C4-2B (cell line): ENCODE results near the gene ZNF724.
"Not testable (repeated sequence)": the region's sequence is repeated elsewhere in the genome, so short reads cannot be mapped to it uniquely, and the experiment has no call there.

Source experiments
- H3K27ac ChIP-seq: fragments of 450-650 bp; 2 replicates; pipeline ENCODE4 v1.5.1; 2017
- ZFX ChIP-seq: fragments of 450-650 bp; IDR thresholded peaks from 2 replicates; pipeline ENCODE4 v1.6.1; 2017
- TF ChIP-seq, protein P1 (sequence below): fragments of 450-650 bp; conservative IDR thresholded peaks from 2 replicates; pipeline ENCODE4 v1.5.1; 2017; ENCODE audit warnings: mild to moderate bottlenecking

The ZNF724 gene

DNA sequence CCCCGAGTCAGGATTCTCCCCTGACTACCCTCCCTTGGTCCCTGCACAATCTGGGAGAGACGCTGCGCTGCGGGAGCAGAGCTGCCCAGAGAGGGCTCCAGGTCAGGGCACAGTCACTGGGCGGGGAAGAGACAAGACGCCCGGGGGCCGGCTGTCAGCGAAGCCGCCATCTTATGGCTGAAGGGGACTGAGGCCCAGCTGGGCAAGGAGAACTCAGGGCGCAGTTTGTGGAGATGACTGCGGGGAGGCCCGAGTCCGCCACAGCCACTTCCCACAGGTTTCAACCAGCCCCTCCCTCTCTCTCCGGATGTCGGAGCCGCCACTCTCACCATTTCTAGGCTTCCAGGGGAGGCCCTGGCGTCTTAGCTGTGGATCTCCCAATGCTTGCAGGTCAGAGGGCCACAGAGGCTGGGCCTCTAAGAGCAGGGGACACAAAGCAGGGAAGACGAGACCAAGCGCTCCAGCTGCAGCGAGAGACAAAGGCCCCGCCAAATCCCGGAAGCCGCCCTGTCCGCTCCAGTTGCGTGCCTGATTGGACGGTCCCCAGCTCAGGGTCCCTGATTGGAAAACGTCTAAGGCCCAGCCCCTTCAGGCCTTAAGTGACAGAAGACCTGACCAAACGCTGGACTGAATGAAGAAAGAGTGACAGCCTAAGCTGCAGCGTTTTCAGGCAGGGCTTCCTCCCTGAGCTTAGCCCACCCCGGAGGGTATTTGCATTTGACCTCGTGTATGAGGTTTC is at the start of gene ZNF724:
ZNF724 (minus strand) TSS at position 484 of the 739 bp plus-strand sequence; CDS start at position 332, 152 bp downstream.
- TF ChIP-seq, protein P1, sequence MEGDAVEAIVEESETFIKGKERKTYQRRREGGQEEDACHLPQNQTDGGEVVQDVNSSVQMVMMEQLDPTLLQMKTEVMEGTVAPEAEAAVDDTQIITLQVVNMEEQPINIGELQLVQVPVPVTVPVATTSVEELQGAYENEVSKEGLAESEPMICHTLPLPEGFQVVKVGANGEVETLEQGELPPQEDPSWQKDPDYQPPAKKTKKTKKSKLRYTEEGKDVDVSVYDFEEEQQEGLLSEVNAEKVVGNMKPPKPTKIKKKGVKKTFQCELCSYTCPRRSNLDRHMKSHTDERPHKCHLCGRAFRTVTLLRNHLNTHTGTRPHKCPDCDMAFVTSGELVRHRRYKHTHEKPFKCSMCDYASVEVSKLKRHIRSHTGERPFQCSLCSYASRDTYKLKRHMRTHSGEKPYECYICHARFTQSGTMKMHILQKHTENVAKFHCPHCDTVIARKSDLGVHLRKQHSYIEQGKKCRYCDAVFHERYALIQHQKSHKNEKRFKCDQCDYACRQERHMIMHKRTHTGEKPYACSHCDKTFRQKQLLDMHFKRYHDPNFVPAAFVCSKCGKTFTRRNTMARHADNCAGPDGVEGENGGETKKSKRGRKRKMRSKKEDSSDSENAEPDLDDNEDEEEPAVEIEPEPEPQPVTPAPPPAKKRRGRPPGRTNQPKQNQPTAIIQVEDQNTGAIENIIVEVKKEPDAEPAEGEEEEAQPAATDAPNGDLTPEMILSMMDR = no peak
- TF ChIP-seq ZFX = peak; percentile 45; the same call in 1 of the 2 replicates

DNA sequence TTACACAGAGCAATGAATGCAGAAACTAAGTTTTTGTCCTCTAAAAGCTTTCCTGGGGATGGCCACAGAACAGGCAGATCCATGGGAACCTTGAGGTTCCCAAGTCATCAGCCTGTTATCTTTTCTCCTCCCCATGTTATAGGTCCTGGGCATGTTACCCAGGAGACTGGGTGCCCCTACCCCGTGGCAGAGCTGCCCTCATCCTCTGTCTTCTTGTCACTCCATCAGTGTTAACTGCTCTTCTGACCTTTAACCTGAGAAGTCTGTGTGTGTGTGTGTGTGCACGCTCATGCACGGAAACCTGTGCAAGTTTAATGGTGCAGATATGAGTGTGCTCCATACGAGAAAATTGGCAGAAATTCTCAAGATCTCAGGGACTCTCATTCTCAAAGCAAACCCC is 43.9 kb upstream of the ZNF724 start:
- no peak overlapping the region for H3K27ac ChIP-seq
- no peak for TF ChIP-seq ZFX
- TF ChIP-seq, protein P1 = no peak

More for the DNA sequence above, at the start of gene ZNF724:
- peak within 1 kb of the TSS; percentile 58 for H3K27ac ChIP-seq

DNA sequence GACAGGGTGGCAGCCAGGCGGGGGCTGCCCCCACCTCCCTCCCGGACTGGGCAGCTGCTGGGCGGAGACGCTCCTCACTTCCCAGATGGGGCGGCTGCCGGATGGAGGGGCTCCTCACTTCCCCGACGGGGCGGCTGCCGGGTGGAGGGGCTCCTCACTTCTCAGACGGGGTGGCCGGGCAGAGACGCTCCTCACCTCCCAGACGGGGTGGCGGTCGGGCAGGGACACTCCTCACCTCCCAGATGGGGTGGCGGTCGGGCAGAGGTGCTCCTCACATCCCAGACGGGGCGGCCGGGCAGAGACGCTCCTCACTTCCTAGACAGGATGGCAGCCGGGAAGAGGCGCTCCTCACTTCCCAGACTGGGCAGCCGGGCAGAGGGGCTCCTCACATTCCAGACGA is 39.8 kb upstream of the ZNF724 start:
- H3K27ac ChIP-seq = not testable (repeated sequence)

DNA sequence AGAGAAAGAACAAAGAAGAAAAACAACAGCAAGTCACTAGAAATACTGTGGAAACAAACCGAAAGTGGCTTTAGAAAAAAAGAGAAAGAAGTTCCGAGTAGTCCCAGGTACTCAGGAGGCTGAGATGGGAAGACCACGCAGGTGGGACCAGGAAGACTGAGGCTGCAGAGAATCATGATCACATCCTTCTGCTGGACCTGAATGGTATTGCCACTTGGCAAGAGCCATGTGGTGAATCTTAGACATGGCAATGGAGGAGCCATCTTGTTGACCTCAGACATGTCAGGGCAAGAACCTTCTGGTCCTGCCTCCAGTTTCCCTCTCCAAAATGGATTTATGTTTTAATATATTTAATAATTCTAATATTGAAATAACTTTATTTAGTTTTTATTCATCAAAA is 37.4 kb upstream of the ZNF724 start:
- no peak for TF ChIP-seq ZFX
- TF ChIP-seq, protein P1 = no peak
- H3K27ac ChIP-seq = no peak overlapping the region

DNA sequence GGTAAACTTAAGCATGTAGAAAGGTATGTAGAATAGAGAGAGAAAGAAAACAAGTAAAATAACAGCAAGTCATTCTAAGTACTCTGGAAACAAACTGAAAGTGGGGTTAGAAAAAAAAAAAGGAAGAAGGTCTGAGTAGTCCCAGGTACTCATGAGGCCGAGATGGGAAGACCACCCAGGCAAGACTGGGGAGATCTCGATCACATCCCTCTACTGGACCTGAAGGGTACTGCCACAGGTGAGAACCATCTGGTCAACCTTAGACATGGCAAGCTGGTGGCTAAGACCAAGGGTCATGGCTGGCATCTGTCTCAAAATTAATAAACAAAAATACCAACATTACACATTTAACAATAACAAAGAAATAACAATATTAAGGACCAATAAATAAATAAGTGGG is 36.3 kb upstream of the ZNF724 start:
- no peak overlapping the region for H3K27ac ChIP-seq
- no peak for TF ChIP-seq ZFX
- TF ChIP-seq, protein P1 = peak; percentile 38

DNA sequence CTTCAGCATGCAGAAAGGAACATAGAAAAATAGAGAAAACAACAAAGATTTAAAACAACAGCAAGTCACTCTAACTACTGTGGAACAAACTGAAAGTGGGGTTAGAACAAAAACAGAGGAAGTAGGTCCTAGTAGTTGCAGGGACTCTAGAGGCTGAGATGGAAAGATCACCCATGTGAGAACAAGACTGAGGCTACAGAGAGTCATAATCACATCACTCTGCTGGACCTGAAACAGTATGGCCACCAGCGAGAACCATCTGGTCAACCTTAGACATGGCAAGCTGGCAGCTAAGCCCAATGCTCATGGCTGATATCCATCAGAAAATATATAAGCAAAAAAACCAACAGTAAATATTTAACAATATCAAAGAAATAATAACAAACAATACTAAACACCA is 35.8 kb upstream of the ZNF724 start:
- TF ChIP-seq, protein P1 = no peak
- no peak for TF ChIP-seq ZFX
- H3K27ac ChIP-seq = no peak overlapping the region

DNA sequence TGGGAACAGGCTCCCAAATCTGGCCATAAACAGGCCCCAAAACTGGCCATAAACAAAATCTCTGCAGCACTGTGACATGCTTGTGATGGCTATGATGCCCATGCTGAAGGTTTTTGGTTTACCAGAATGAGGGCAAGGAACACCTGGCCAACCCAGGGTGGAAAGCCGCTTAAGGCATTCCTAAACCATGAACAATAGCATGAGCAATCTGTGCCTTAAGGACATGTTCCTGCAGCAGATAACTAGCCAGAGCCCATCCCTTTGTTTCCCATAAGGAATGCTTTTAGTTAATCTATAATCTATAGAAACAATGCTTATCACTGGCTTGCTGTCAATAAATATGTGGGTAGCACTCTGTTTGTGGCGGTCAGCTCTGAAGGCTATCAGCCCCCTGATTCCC is 35.1 kb upstream of the ZNF724 start:
- H3K27ac ChIP-seq = not testable (repeated sequence)

DNA sequence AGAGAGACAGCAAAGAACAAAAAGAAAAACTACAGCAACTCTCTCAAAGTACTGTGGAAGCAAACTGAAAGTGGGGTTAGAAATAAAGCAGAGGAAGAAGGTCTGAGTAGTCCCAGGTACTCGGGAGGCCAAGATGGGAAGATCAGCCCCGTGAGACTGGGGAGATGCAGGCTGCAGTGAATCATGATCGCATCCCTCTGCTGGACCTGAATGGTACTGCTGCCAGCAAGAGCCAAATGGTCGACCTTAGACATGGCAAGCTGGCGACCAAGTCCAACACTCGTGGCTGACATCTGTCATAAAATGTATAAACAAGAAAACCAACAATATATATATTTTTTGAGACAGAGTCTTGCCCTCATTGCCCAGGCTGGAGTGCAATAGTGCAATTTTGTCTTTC is 33.7 kb upstream of the ZNF724 start:
- H3K27ac ChIP-seq = no peak overlapping the region
- no peak for TF ChIP-seq ZFX
- TF ChIP-seq, protein P1 = peak; percentile 67
